NCI-H524 (cell line): ENCODE measurements around the gene PDIK1L.

Source experiments
- DNase-seq, 2 experiments: peaks; one replicate each; lab custom pipeline; 2025; lab: John Stamatoyannopoulos, UW

Gene PDIK1L

GRCh38 chr1:26122988-26123973 lies 11.7 kb downstream of the PDIK1L start:
- DNase-seq, result no peak

DNA sequence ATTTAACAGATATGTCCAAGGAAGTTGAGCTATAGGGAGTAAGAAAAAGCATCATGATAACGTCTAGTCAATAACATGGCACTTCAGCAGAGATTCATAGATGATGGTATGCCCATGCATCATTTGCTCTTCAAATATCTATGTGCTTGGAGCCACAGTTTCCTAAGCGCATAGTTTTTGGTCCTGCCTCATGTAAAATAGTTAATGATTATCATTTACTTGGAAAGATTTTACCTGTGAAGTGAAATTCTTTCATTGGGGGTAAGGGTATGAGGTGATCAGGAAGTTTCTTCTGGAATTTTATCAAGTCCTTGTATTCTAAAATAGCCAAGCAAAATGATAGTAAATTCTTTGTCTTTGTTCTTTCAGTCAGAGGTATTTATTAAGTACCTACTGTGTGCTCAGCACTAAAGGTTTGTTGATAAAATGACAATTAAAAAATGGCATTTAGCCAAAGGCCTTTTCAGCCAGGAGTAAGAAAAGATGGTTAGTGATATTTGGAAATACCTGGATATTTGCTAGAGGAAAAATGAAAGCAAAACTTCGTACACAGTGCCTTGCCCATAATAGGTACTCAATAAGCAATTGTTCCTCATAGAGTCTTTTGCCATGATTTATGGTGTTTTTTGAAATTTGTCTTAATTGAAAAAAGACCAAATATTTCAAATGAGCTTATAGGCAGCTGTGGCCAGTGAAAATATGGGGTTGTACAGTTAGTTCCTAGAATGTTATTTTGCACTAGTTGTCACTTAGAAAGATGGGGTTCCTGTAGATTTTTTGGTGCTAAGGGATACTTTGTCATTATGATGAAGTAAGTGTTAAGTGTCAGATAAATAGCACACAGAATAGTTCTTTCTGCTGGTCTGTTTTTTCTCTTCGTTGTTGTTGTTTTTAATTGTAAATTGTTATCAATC lies 13.1 kb downstream of the PDIK1L start:
- DNase-seq, result no peak

DNA sequence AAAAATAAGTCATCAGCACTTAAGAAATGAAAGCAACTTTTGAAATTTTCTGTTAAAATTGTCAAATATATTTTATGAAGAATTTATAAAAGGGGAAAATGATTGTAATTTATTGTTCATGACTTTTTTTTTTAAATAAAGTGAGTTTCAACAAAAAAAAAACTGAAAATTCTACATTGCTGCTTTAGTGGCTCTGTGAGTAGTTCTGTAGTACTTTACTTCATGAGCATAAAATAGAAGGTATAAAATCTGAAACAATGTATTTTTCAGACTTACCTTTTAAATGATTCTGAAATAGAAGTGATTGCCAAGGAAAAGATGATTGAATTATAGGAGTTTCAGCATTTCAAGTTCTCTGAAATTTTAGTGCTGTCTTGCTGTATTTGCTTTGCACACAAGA lies 13.8 kb downstream of the PDIK1L start:
- DNase-seq, result no peak

GRCh38 chr1:26125946-26126320 lies 14.3 kb downstream of the PDIK1L start:
- DNase-seq, result no peak

DNA sequence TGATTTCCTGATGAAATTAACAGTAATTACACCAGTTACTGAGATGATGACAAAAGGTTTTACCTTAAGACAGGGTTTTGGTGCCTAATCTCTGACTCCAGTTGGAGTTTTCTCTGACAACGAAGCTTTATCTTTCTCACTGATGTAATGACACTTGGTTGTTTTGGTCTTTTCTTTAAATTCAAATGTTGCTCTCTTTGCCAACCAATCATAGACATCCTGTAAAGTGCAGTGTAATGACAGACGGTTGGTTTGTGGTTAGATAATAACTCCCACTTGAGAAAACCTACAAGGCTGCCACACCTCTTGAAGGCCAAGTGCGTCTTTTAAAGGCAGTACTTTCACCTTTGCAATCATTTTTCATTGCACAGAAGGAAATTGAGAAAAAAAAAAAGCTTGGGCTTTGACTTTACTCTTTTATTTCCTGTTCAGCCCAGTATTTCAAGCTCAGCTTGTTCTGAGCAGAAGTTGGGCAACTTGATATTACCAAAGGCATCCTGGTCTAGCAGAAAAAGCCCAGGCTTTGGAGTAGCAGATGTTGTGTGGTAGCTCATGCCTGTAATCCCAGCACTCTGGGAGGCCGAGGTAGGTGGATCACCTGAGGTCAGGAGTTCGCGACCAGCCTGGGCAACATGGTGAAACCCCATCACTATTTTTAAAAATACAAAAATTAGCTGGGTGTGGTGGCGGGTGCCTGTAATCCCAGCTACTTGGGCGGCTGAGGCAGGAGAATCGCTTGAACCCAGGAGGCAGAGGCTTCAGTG lies 14.9 kb downstream of the PDIK1L start:
- peak; percentile 14 to 69 for DNase-seq

DNA sequence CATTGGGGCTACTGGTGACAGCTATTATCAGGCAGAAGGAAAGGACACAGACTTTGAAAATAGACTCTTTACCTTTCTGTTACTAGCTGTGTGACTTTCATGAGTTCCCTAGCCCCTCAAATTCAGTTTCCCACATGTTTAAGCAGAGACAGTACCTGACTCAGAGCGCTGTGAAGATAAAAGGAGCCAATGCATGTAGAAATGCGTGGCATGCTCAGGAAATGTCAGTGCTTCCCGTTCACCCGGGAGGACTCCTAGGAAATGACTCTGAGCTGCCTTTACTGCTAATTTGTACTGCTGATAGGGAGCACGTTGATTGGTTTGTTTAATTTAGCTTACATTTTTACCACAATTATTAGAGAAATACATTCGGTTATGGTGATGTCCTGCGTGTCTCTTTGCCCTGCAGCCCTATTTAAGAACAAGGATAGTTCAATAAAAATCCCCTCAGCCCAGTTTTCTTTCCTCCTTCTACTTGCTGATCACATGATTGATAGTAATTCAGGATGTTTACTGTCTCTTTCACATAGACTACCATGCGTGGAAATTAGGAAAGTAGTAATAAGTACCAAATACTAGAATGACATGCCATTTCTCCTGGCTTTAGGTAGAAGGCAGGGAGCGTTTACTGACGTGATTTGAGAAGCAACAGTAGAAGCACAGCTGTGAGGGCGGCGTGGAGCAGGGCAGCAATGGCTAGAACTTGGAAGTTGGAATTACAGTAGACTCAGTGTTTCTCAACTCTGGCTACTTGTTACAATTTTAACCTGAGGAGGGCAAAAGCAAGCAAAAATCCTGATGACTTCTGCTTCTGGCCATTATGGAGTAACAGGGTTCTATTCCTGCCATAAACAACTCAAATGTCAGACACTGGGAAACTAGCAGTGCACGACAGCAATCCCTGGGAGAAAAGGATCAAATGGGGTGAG lies 15.9 kb downstream of the PDIK1L start:
- no peak for DNase-seq

- no peak for DNase-seq
These were observed 18.2 kb downstream of the PDIK1L start for GRCh38 chr1:26129778-26130177.

GRCh38 chr1:26130695-26131094 lies 19.1 kb downstream of the PDIK1L start:
- no peak for DNase-seq

DNA sequence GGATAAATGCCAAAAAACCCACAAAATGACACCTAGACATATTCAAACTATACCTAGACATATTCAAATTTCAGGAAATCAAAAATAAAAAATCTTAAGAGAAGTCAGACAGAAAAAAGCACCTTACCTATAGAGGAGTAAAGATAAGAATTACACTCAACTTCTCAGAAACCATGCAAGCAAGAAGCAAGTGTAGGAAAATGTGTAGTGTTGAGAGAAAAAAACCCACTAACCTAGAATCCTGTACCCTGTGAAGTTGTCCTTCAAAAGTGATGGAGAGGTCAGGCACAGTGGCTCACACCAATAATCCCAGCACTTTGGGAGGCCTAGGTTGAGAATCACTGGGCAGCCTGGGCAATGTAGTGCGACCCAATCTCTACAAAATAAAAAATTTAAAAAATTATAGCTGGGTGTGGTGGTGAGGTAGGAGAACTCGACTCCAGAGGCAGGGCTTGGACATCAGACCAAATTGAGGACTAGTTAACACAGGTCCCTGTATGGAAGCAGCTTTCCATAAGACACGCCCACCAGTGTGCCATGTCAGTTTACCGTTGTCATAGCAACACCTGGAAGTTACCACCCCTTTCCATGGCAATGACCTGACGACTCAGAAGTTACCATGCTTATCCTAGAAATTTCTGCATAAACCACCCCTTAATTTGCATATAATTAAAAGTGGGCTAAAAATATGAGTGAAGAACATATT lies 20.7 kb downstream of the PDIK1L start:
- no peak for DNase-seq

DNA sequence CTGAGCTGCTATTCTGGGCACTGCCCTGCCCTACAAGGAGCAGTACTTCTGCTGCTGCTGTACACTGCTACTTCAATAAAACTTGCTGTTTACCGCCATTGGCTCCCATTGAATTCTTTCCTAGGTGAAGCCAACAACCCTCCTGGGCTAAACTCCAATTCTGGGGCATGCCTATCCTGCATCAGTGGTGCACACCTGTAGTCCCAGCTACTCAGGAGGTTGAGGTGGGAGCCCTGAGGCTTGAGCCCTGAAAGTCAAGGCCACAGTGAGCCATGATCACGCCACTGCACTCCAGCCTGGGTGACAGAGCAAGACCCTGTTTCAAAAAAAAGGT lies 21.2 kb downstream of the PDIK1L start:
- no peak for DNase-seq

DNA sequence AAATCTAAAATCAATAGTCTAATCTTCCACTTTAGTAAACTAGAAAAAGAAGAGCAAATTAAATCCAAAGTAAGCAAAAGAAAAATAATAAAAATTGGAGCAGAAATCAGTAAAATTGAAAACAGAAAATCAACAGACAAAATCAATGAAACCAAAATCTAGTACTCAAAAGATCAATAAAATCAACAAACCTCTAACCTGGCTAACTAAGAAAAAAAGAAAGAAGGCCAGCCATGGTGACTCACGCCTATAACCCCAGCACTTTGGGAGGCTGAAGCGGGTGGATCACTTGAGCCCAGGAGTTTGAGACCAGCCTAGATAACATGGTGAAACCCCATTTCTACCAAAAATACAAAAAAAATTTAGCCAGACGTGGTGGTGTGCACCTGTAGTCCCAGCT lies 22.8 kb downstream of the PDIK1L start:
- no peak for DNase-seq

GRCh38 chr1:26138974-26139558 lies 27.4 kb downstream of the PDIK1L start:
- DNase-seq, result no peak

- no peak for DNase-seq
These were observed 30.5 kb downstream of the PDIK1L start for GRCh38 chr1:26142159-26142558.

DNA sequence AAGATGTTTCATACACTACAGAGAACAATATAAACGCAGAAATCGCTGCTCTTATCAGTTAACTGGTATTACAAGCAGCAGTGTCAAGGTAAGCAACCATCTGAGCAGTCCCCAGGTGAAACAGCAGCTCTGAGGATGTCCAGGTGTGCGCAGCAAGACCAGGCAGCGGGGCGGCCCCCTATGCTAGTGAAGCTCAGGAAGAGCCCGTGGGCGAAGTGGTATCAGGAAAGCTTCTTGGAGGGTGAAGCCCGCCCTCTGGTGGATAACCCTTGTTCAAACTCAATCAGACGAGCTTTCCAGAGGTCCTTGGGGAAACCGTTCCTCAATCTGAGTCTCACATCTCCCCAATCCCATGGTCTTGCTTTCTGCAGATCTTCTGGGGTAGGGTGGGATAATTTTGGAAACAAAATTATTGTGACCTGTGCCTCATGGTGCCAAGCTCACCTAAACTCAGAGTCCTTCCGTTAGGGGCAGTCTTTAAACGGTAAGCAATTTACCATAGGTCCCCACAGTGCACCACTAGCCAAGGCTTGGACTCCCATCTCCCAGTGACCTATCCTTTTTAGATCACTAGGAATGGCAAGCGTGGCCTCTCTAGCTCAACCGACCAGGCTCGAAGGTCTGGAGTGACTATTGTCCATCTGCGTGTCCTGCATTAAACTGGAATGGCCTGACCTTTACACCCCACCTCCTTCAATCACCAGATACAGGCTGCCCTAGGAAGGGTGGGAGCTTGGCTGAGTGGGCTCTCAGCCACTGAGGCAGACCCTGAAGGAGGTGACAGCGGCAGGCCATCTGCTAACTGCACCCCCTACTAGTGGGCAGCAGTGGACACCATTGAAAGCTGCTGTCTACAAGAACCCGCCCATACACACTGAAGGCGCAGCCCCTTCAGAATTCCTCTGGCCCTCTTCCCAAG lies 33.7 kb downstream of the PDIK1L start:
- DNase-seq, result peak; percentile 67 to 87

DNA sequence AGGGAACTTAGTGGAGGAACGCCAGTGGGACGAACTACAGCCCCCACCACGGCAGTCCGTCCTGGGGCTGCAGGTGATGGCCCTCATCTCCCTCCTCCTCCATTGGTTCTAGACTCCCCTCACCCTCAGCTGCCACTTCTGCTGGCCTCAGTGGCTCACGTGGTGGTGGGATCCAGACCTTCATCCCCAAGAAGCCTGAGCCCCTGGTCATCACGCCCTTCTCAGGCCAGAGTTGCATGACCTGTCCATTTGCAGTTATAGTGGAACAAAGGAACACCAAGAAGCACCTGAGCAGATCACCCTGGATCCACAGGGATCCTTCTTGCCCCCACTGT lies 34.3 kb downstream of the PDIK1L start:
- DNase-seq, result no peak

- DNase-seq, result no peak
These were observed 37.3 kb downstream of the PDIK1L start for GRCh38 chr1:26148887-26149286.

- no peak for DNase-seq
These were observed 42.4 kb downstream of the PDIK1L start for GRCh38 chr1:26153966-26154532.

DNA sequence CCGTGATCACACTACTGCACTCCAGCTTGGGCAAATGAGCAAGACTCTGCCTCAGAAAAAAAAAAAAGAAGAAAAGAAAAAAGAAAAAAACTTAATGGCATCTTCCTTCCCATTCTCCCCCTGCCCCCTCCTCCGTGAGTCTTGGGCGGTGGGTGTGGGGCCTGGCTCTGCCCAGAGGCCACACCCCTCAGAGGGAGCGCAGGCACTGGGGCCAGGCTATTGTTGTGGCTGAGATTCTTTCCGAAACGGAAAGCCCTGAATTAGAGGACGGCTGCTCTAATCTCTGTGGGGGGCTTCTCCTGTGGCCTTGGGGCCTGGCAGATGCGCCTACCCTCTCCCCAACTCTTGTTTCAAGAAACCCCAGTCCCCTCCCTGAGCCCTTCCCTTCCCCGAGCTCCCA lies 43.1 kb downstream of the PDIK1L start:
- DNase-seq, result no peak
